ENCODE data around the gene RNASE2. TPM values are rescaled to one million over a fixed set of nuclear protein-coding genes. Genes with fewer than 3 reads are reported as not detected.
"Not testable (repeated sequence)": the region's sequence is repeated elsewhere in the genome, so short reads cannot be mapped to it uniquely, and the experiment has no call there.

The RNASE2 gene
- total and polyA plus RNA-seq, 2 donors, result 16.6 to 49.1 TPM

DNA sequence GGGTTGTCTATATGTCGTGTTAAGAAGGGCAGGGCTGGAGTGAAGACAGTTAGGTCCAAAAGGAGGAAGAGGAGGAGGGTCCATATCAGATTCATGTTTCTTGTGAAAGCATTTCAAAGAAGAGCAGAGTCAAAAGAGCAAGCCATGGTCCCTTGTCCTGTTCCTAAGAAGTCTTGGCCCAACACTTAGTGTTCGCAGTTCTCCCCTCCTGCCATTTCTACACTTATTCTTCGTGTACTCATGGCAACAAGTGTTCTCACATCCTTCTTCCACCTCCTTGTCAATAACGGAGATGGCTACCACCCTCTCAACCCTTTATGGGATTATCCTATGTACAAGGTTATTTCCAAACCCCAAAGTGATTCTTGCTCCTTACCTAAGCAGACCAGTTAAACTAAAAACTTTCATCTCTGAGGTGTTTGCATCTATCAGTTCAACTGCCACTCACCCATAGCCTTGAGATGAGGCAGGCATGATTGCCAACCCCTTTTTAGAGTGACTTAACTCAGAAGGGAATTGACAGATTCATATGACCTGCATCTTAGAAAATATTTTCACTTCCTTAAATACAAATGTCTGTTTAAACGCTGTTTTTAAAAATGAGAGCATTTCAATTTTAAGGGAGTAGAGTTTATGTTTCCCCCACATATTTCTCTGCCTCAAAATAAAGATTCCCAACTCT lies 19.8 kb upstream of the RNASE2 start:
- Histone ChIP-seq H3K4me1 (ENCODE audit: control insufficient read depth in 2 of 2, insufficient read depth in 2 of 2, low read length in 2 of 2) (no peaks in the 10 kb centered on the region), H3K27ac (ENCODE audit: low read depth in 1 of 2, low read length in 1 of 2) (no peak overlapping the region), H3K27me3 (ENCODE audit: control insufficient read depth in 2 of 2, insufficient read depth in 1 of 2, low read length in 1 of 2) (no peaks in the 10 kb centered on the region), H3K36me3 (ENCODE audit: control insufficient read depth in 2 of 2, insufficient read depth in 2 of 2, low read length in 1 of 2) (no peaks in the 10 kb centered on the region), H3K9me3 (ENCODE audit: control insufficient read depth in 2 of 2, insufficient read depth in 1 of 2, low read length in 1 of 2) (no peaks in the 10 kb centered on the region), H3K4me3 (ENCODE audit: low read length in 2 of 2) (no peak overlapping the region)
- no peak for DNase-seq (ENCODE audit: low read depth in 6 of 9, low spot score in 9 of 9)
- WGBS, result 89% methylated on average over 5 of the region's 5 CpGs

DNA sequence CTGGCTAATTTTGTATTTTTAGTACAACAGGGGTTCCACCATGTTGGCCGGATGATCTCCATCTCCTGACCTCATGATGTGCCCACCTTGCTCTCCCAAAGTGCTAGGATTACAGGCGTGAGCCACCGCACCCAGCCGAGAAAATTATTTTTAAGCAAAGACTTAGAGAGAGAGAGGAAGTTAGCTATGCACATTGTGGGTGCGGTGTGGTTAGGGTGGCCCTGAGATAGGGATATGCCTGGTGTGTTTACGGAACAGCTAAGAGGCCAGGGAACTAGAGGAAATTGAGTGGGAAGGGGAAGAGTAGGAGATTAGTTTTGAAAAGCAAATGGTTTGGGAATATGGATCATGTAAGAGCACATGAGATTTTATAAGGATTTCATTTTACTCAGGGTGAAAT lies 10.1 kb upstream of the RNASE2 start:
- 15% methylated on average over 6 of the region's 6 CpGs for WGBS
- H3K9me3 ChIP-seq (ENCODE audit: control insufficient read depth in 2 of 2, insufficient read depth in 1 of 2, low read length in 1 of 2); H3K36me3 ChIP-seq (ENCODE audit: control insufficient read depth in 2 of 2, insufficient read depth in 2 of 2, low read length in 1 of 2); H3K4me1 ChIP-seq (ENCODE audit: control insufficient read depth in 2 of 2, insufficient read depth in 2 of 2, low read length in 2 of 2); DNase-seq (ENCODE audit: low read depth in 6 of 9, low spot score in 9 of 9); H3K4me3 ChIP-seq (ENCODE audit: low read length in 2 of 2); H3K27me3 ChIP-seq (ENCODE audit: control insufficient read depth in 2 of 2, insufficient read depth in 1 of 2, low read length in 1 of 2); H3K27ac ChIP-seq (ENCODE audit: low read depth in 1 of 2, low read length in 1 of 2): not testable (repeated sequence)

DNA sequence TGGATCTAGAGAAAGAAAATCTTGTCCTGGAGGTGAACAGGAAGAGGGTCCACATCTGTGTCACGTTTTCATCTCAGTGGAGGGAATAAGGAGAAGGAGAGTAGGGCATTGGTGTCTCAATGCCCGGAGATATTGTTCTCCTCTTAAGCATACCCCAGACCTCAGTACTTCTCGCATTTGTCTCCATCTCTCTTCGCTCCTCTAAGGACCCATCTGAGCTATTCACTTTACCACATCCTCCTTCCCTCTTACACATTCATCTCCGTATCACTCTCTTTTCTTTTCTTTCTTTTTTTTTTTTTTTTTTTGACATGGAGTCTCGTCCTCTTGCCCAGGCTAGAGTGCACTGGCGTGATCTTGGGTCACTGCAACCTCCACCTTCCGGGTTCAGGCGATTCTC lies 8.6 kb upstream of the RNASE2 start:
- not testable (repeated sequence) for H3K4me3 ChIP-seq (ENCODE audit: low read length in 2 of 2); H3K27ac ChIP-seq (ENCODE audit: low read depth in 1 of 2, low read length in 1 of 2); H3K27me3 ChIP-seq (ENCODE audit: control insufficient read depth in 2 of 2, insufficient read depth in 1 of 2, low read length in 1 of 2); H3K4me1 ChIP-seq (ENCODE audit: control insufficient read depth in 2 of 2, insufficient read depth in 2 of 2, low read length in 2 of 2); H3K36me3 ChIP-seq (ENCODE audit: control insufficient read depth in 2 of 2, insufficient read depth in 2 of 2, low read length in 1 of 2); DNase-seq (ENCODE audit: low read depth in 6 of 9, low spot score in 9 of 9); H3K9me3 ChIP-seq (ENCODE audit: control insufficient read depth in 2 of 2, insufficient read depth in 1 of 2, low read length in 1 of 2)
- 97% methylated on average over 4 of the region's 9 CpGs for WGBS

DNA sequence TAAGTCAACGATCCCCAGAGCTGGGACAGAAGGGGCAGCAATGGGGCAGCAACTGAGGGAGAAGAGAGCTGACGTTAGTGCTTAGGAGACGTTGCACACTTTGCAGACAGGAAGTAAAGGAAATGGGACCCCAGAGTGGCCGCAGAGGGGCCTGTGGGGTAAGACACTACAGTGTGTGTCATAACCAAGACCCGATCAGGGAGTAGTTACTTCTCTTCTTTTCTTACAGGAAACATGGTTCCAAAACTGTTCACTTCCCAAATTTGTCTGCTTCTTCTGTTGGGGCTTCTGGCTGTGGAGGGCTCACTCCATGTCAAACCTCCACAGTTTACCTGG lies 219 bp downstream of the RNASE2 start:
- 52% methylated on average over 5 of the region's 5 CpGs for WGBS
- not testable (repeated sequence) for H3K27me3 ChIP-seq (ENCODE audit: control insufficient read depth in 2 of 2, insufficient read depth in 1 of 2, low read length in 1 of 2); H3K4me3 ChIP-seq (ENCODE audit: low read length in 2 of 2); H3K27ac ChIP-seq (ENCODE audit: low read depth in 1 of 2, low read length in 1 of 2); H3K36me3 ChIP-seq (ENCODE audit: control insufficient read depth in 2 of 2, insufficient read depth in 2 of 2, low read length in 1 of 2); H3K9me3 ChIP-seq (ENCODE audit: control insufficient read depth in 2 of 2, insufficient read depth in 1 of 2, low read length in 1 of 2)
- DNase-seq (ENCODE audit: low read depth in 6 of 9, low spot score in 9 of 9), result peak in 1 of 9 donors; percentile 24
- H3K4me1 ChIP-seq (ENCODE audit: control insufficient read depth in 2 of 2, insufficient read depth in 2 of 2, low read length in 2 of 2), result peaks cover 3 to 22% of the 10 kb centered on the region in 2 donors

DNA sequence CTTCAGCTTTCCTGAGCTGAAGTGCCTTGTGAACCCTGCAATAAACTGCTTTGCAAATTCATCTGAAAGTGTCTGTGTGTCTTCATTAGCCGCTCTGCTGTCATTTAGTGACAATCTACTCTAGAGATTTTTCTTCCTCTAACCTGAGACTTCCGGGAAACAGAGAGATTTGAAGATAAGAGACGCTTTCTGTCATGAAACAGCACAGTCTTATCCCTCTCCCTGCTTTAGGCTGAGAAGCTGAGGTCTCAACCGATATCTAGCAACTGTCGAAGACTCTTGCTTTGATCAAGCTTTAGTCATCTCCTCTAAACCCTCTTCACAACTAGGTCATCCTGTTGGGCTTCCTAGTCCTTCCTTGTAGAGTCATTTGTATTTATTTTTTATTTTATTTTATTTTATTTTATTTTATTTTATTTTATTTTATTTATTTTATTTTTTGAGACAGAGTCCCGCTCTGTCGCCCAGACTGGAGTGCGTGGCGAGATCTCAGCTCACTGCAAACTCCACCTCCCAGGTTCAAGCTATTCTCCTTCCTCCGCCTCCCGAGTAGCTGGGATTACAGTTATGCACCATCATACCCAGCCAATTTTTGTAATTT lies 1.2 kb downstream of the RNASE2 start:
- WGBS, result 78% methylated on average over 11 of the region's 11 CpGs
- Histone ChIP-seq H3K27ac (ENCODE audit: low read depth in 1 of 2, low read length in 1 of 2) (no peak overlapping the region), H3K27me3 (ENCODE audit: control insufficient read depth in 2 of 2, insufficient read depth in 1 of 2, low read length in 1 of 2) (no peaks in the 10 kb centered on the region), H3K4me3 (ENCODE audit: low read length in 2 of 2) (no peak overlapping the region), H3K9me3 (ENCODE audit: control insufficient read depth in 2 of 2, insufficient read depth in 1 of 2, low read length in 1 of 2) (peaks cover 0 to 5% of the 10 kb centered on the region in 2 donors), H3K36me3 (ENCODE audit: control insufficient read depth in 2 of 2, insufficient read depth in 2 of 2, low read length in 1 of 2) (no peaks in the 10 kb centered on the region), H3K4me1 (ENCODE audit: control insufficient read depth in 2 of 2, insufficient read depth in 2 of 2, low read length in 2 of 2) (peaks cover 3 to 22% of the 10 kb centered on the region in 2 donors)
- peak in 7 of 9 donors; percentile 15 to 69 (median 39) for DNase-seq (ENCODE audit: low read depth in 6 of 9, low spot score in 9 of 9)

GRCh38 chr14:20958946-20959345 lies 3.7 kb downstream of the RNASE2 start:
- H3K4me3 ChIP-seq (ENCODE audit: low read length in 2 of 2); H3K36me3 ChIP-seq (ENCODE audit: control insufficient read depth in 2 of 2, insufficient read depth in 2 of 2, low read length in 1 of 2); DNase-seq (ENCODE audit: low read depth in 6 of 9, low spot score in 9 of 9); H3K27ac ChIP-seq (ENCODE audit: low read depth in 1 of 2, low read length in 1 of 2); H3K27me3 ChIP-seq (ENCODE audit: control insufficient read depth in 2 of 2, insufficient read depth in 1 of 2, low read length in 1 of 2); H3K9me3 ChIP-seq (ENCODE audit: control insufficient read depth in 2 of 2, insufficient read depth in 1 of 2, low read length in 1 of 2): not testable (repeated sequence)
- H3K4me1 ChIP-seq (ENCODE audit: control insufficient read depth in 2 of 2, insufficient read depth in 2 of 2, low read length in 2 of 2), result peaks cover 3 to 19% of the 10 kb centered on the region in 2 donors

- Histone ChIP-seq H3K27ac (ENCODE audit: low read depth in 1 of 2, low read length in 1 of 2) (no peak overlapping the region), H3K36me3 (ENCODE audit: control insufficient read depth in 2 of 2, insufficient read depth in 2 of 2, low read length in 1 of 2) (no peaks in the 10 kb centered on the region), H3K9me3 (ENCODE audit: control insufficient read depth in 2 of 2, insufficient read depth in 1 of 2, low read length in 1 of 2) (no peaks in the 10 kb centered on the region), H3K4me3 (ENCODE audit: low read length in 2 of 2) (no peak overlapping the region), H3K4me1 (ENCODE audit: control insufficient read depth in 2 of 2, insufficient read depth in 2 of 2, low read length in 2 of 2) (peaks cover 6 to 9% of the 10 kb centered on the region in 2 donors), H3K27me3 (ENCODE audit: control insufficient read depth in 2 of 2, insufficient read depth in 1 of 2, low read length in 1 of 2) (peaks cover 13 to 23% of the 10 kb centered on the region in 2 donors)
- WGBS, result 100% methylated on average over 3 of the region's 3 CpGs
- no peak for DNase-seq (ENCODE audit: low read depth in 6 of 9, low spot score in 9 of 9)
Observed at GRCh38 chr14:20969336-20969735, 14.0 kb downstream of the RNASE2 start.

DNA sequence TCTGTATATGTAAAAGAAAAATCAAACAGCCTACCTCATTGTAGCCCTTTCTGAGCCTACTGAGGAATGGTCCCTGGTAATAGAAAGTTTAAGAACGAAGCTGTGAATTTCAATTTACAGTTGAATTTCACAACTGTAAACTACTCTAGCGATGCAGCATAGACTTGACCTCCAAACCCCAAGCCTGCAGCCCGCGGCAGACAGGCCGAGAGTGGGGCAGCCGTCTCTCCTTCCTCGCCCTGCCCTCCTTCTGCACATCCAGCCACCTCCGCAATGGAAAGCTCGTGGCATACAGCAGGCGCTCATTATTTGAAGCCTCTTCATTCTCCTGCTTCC lies 15.3 kb downstream of the RNASE2 start:
- 42% methylated on average over 10 of the region's 10 CpGs for WGBS
- H3K9me3 ChIP-seq (ENCODE audit: control insufficient read depth in 2 of 2, insufficient read depth in 1 of 2, low read length in 1 of 2), result no peaks in the 10 kb centered on the region
- peak overlapping the region in 1 of 2 donors; percentile 68 for H3K4me3 ChIP-seq (ENCODE audit: low read length in 2 of 2)
- no peak for DNase-seq (ENCODE audit: low read depth in 6 of 9, low spot score in 9 of 9)
- no peak overlapping the region for H3K27ac ChIP-seq (ENCODE audit: low read depth in 1 of 2, low read length in 1 of 2)
- no peaks in the 10 kb centered on the region for H3K36me3 ChIP-seq (ENCODE audit: control insufficient read depth in 2 of 2, insufficient read depth in 2 of 2, low read length in 1 of 2)
- H3K4me1 ChIP-seq (ENCODE audit: control insufficient read depth in 2 of 2, insufficient read depth in 2 of 2, low read length in 2 of 2), result peaks cover 6 to 9% of the 10 kb centered on the region in 2 donors
- H3K27me3 ChIP-seq (ENCODE audit: control insufficient read depth in 2 of 2, insufficient read depth in 1 of 2, low read length in 1 of 2), result peaks cover 13 to 23% of the 10 kb centered on the region in 2 donors

DNA sequence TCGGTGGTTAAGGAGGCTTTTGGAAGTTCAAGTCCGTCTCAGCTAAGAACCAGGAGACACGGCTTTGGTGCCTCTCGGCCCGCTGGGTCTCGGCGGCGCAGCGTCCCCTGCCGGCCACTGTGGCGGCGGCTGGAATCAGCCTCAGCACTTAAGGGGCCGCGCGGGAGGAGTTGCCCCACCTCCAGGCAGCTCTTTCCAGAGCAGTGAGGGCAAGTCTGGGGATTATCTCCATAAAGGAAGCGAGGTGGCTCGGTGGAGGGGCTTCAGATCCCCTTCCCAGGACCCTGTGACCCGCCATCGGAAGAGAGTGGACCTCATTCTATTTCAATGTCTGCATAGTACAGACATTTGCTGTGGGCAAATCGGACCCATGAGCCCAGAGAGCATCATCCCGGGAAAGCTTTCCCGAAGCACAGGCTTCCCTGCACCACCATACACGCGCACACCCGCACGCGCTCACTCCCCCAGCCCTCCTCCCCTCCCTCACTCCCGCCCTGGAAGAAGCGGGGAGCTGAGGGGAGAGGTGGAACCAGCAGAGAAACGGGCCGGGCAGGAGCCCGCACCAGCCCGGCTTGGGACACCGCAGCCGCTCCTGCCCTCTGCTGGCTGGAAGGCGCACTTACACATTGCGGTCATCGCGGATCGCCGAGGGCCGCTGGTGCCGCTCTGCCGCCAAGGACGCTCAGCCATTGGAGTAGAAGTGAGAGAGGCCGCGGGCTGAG lies 15.9 kb downstream of the RNASE2 start:
- Histone ChIP-seq H3K27ac (ENCODE audit: low read depth in 1 of 2, low read length in 1 of 2) (no peak overlapping the region), H3K4me3 (ENCODE audit: low read length in 2 of 2) (peak overlapping the region; percentile 47 to 68), H3K9me3 (ENCODE audit: control insufficient read depth in 2 of 2, insufficient read depth in 1 of 2, low read length in 1 of 2) (no peaks in the 10 kb centered on the region), H3K27me3 (ENCODE audit: control insufficient read depth in 2 of 2, insufficient read depth in 1 of 2, low read length in 1 of 2) (peaks cover 13 to 23% of the 10 kb centered on the region in 2 donors), H3K36me3 (ENCODE audit: control insufficient read depth in 2 of 2, insufficient read depth in 2 of 2, low read length in 1 of 2) (no peaks in the 10 kb centered on the region), H3K4me1 (ENCODE audit: control insufficient read depth in 2 of 2, insufficient read depth in 2 of 2, low read length in 2 of 2) (peaks cover 6 to 9% of the 10 kb centered on the region in 2 donors)
- under 1% methylated on average over 47 of the region's 47 CpGs for WGBS
- DNase-seq (ENCODE audit: low read depth in 6 of 9, low spot score in 9 of 9), result peak in 8 of 9 donors; percentile 43 to 80 (median 62)

All from thymus (tissue), 11 donors.